Thoracic aorta (tissue), 2 donors: ENCODE measurements around the gene RBM45. TPM values are rescaled to one million over a fixed set of nuclear protein-coding genes. Genes with fewer than 3 reads are reported as not detected.

Source experiments
- ATAC-seq: fragments of 150-250 bp; one replicate; pipeline ENCODE4 v1.8.0; 2017; ENCODE audit warnings: low read depth; ENCODE audit not compliant: insufficient number of reproducible peaks, low FRiP score
- DNase-seq: peaks from one replicate; pipeline ENCODE4 v3.0.0-alpha.2; 2020; ENCODE audit warnings: low spot score
- H3K27ac ChIP-seq, 2 donors: fragments of 200-600 bp; sonication (generic); 1 replicate in 1 of 2; 2 replicates in 1 of 2; pipeline ENCODE4 v1.5.1; 2016; ENCODE audit warnings: mild to moderate bottlenecking in 2 of 2, moderate library complexity in 2 of 2
- H3K27me3 ChIP-seq: fragments of 200-600 bp; sonication (generic); replicated peaks from 2 replicates; pipeline ENCODE4 v1.6.0; 2016; ENCODE audit warnings: mild to moderate bottlenecking; ENCODE audit not compliant: insufficient read depth
- H3K36me3 ChIP-seq: fragments of 200-600 bp; sonication (generic); one replicate; pipeline ENCODE4 v1.5.1; 2016
- H3K4me1 ChIP-seq, 2 donors: fragments of 200-600 bp; sonication (generic); 1 replicate in 1 of 2; 2 replicates in 1 of 2; pipeline versions ENCODE4 v1.5.1 to v1.6.0; 2016; ENCODE audit warnings: low read depth in 2 of 2, mild to moderate bottlenecking in 1 of 2; ENCODE audit not compliant: control insufficient read depth in 1 of 2
- H3K4me3 ChIP-seq: fragments of 200-600 bp; sonication (generic); 2 replicates; pipeline ENCODE4 v1.5.1; 2016; ENCODE audit warnings: mild to moderate bottlenecking
- H3K9me3 ChIP-seq: fragments of 200-600 bp; sonication (generic); 2 replicates; pipeline ENCODE4 v1.5.1; 2016
- total RNA-seq, 2 donors: library from RNA; depleted of rRNA; stranded (reverse); fragments of >200 nt; gene quantifications; one replicate each; pipeline versions ENCODE4 v1.1.0 to v1.2.3, GENCODE V29; 2016
- TF ChIP-seq, protein P1 (sequence below): fragments of 200-600 bp; sonication (generic); IDR thresholded peaks from one replicate; pipeline ENCODE4 v1.5.1; 2019; ENCODE audit warnings: antibody characterized with exemption

The RBM45 gene
- total RNA-seq, 2 donors from 2014 or later = 12.0 to 18.3 TPM

DNA sequence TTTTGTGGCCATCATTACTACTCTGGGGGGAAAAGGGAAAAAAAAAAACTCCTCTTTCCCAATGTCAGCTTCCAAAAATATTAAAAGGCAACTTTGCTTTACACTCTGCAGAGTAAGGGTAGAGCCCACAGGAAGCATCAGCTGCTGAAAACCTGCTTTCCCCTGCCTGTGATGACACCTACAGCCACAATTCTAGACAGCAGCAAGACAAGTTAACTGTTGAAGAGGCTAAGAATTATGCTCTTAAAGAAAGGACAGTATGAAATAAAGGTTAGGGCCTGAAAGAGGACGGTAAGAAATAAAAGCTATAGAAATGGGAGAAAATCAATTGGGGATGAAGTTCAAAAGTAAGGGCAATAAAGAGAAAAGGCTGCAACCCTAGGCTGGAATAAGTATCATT lies 42.7 kb upstream of the RBM45 start:
- Histone ChIP-seq H3K4me1 (peaks cover 0 to 7% of the 10 kb centered on the region in 2 donors), H3K9me3 (no peaks in the 10 kb centered on the region), H3K27ac (no peak overlapping the region), H3K27me3 (no peaks in the 10 kb centered on the region), H3K36me3 (no peaks in the 10 kb centered on the region), H3K4me3 (no peak overlapping the region)
- TF ChIP-seq, protein P1, sequence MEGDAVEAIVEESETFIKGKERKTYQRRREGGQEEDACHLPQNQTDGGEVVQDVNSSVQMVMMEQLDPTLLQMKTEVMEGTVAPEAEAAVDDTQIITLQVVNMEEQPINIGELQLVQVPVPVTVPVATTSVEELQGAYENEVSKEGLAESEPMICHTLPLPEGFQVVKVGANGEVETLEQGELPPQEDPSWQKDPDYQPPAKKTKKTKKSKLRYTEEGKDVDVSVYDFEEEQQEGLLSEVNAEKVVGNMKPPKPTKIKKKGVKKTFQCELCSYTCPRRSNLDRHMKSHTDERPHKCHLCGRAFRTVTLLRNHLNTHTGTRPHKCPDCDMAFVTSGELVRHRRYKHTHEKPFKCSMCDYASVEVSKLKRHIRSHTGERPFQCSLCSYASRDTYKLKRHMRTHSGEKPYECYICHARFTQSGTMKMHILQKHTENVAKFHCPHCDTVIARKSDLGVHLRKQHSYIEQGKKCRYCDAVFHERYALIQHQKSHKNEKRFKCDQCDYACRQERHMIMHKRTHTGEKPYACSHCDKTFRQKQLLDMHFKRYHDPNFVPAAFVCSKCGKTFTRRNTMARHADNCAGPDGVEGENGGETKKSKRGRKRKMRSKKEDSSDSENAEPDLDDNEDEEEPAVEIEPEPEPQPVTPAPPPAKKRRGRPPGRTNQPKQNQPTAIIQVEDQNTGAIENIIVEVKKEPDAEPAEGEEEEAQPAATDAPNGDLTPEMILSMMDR = no peak
- ATAC-seq = no peak
- DNase-seq = no peak

DNA sequence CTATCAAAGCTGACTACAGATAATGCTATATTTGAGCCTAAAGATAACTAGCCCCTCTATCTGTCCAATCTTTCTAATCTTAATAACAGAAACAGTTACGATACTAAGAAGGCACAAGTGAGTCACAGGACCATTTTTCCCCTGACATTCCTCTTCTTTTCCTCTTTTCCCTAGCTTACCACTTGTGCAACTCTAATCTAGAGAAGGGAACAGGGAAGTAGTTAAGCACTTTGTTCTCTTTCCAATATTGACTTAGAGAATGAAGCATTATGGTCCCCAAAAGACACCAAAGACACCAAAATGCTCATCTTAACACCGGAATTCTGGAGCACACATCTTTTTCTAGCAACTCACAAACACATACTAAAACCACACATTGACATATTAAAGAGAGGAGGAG lies 41.4 kb upstream of the RBM45 start:
- peaks cover 0 to 7% of the 10 kb centered on the region in 2 donors for H3K4me1 ChIP-seq
- DNase-seq (no peak), ATAC-seq (no peak)
- H3K4me3 ChIP-seq = no peak overlapping the region
- TF ChIP-seq, protein P1 = no peak
- H3K27ac ChIP-seq = no peak overlapping the region
- no peaks in the 10 kb centered on the region for H3K9me3 ChIP-seq
- no peaks in the 10 kb centered on the region for H3K27me3 ChIP-seq
- H3K36me3 ChIP-seq = no peaks in the 10 kb centered on the region

DNA sequence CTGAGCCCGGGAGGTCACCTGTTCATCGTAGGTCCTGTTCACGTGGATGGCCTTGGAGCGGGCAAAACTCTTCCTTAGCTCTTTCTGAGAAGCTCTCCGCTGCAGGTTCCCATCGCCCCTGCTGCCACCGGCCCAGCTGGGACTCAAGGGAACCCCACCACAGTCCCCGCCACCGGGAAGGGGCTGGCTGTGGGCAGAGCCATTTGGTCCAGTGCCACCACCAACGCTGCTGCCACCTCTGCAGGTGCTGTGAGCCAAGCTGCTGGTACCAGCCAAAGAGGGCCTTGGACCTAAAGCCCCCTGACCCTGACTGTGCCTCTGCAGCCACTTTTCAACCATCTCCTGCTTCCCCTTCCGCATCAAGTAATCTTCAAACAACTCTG lies 40.2 kb upstream of the RBM45 start:
- TF ChIP-seq, protein P1 = no peak
- no peaks in the 10 kb centered on the region for H3K27me3 ChIP-seq
- no peak overlapping the region for H3K27ac ChIP-seq
- H3K4me1 ChIP-seq = peaks cover 0 to 7% of the 10 kb centered on the region in 2 donors
- no peak for ATAC-seq
- H3K4me3 ChIP-seq = peak overlapping the region; percentile 69
- DNase-seq = no peak
- no peaks in the 10 kb centered on the region for H3K9me3 ChIP-seq
- no peaks in the 10 kb centered on the region for H3K36me3 ChIP-seq

DNA sequence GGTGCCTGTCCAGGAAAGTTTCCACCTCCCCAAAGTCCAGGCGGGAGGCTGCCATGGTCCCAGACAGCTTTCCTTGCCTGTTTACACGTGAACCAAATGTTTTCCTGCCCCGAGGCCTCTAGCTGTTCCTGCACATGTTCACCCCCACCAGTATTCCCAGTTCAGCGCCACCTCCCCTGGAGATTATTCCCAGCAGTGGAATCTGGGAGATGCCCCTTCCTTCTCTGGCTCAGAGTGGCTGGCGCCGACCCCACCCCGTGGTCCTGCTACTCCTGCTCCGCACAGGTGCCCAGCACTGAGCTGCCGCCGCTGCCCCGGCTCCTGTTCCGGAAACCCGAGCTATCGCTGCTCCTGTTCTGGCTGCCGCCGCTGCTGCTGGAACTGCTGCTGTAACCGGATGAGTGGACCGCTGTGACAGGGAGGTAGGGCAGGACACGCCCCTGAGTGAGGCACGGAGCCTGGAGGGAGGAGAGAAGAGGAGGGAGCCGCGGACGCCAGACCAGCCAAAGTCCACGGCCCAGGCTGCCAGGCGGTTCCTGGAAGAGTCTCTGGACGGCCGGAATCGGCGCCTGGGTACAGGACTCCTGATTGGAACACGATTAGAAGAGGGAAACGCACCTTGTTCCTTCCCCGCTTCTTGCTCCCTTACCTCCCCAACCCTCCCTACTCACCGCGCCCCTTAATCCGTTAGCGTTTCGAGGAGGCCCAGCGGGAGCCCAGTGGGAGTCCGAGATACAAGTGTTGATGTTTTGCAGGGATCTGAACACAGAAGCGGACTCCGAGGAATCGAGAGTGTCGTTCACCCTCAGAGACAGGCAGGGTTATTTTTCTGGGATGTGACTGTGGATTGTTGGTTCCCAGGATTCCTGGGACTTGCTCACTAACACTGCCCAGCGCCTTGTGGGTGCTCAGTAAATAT lies 39.6 kb upstream of the RBM45 start, which contains the start of gene PDE11A:
Gene PDE11A (minus strand): TSS at position 395 of the 919 bp plus-strand sequence. CDS start 340 bp downstream, at position 55.
- Histone ChIP-seq H3K9me3 (no peaks in the 10 kb centered on the region), H3K4me3 (peak within 1 kb of the TSS; percentile 69), H3K36me3 (no peaks in the 10 kb centered on the region), H3K27ac (peak within 1 kb of the TSS in 1 of 2 donors; percentile 9), H3K27me3 (no peaks in the 10 kb centered on the region), H3K4me1 (peaks cover 0 to 7% of the 10 kb centered on the region in 2 donors)
- TF ChIP-seq, protein P1 = no peak
- ATAC-seq (peak; percentile 80), DNase-seq (peak; percentile 63)

DNA sequence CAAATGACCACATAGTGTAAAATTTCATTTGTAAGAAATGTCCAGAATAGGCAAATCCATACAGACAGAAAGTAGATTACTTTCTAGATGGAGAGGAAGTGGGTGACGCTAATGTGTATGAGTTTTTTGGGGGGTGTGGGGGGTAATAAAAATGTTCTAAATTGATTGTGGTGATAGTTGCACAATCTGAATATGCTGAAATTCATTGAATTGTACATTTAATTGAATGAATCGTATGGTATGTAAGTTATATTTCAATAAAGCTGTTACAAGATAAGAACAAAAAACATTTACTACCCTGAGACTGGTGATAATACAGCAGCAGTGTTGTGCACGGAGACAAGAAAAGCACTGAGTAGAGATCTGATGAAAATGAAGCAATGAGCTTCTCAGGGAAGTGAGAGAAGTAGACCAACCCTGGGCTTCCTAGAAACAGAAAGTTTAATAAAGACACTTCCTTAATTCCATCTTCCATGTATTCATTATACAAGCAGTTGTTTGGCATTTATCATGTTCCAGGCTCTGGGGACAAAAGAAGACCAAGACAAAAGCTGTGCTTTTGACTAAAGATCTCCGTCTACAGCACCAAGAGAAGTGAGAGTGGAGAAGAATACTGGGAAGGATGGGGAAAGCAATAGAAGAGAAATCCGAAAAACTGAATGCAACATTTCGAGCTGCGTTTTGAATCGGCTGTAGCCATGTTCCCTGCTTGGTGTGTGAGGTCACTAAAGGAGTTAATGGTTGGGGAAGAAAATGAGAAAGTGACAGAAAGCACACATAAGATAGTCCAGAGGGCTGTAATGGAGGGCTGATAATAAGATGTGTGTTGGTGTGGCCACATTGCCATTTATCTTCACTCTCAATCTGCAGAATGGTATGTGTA lies 37.9 kb upstream of the RBM45 start:
- no peak for DNase-seq
- Histone ChIP-seq H3K4me3 (no peak overlapping the region), H3K27ac (no peak overlapping the region), H3K9me3 (no peaks in the 10 kb centered on the region), H3K27me3 (no peaks in the 10 kb centered on the region), H3K4me1 (peaks cover 0 to 7% of the 10 kb centered on the region in 2 donors), H3K36me3 (no peaks in the 10 kb centered on the region)
- ATAC-seq = no peak
- TF ChIP-seq, protein P1 = no peak
